Stomach (tissue), 9 donors: ENCODE results near the gene POMT2. TPM values are rescaled to one million over a fixed set of nuclear protein-coding genes. Genes with fewer than 3 reads are reported as not detected.

Source experiments
- DNase-seq, 2 donors: peaks; one replicate each; pipeline versions ENCODE4 v3.0.0 to v3.0.0-alpha.2; 2013 to 2019
- H3K27ac ChIP-seq, 5 donors: fragments of 200-600 bp in 4 of 5; sonication (generic) in 4 of 5; one replicate each; pipeline ENCODE4 v1.5.1; 2013 to 2019; ENCODE audit warnings: mild to moderate bottlenecking in 1 of 5, moderate library complexity in 1 of 5
- H3K27me3 ChIP-seq, 3 donors: fragments of 200-600 bp; sonication (generic); one replicate each; pipeline ENCODE4 v1.5.1; 2017 to 2019; ENCODE audit warnings: mixed run types in 1 of 3
- H3K36me3 ChIP-seq, 4 donors: fragments of 200-600 bp; sonication (generic); 1 replicate in 3 of 4; 2 replicates in 1 of 4; pipeline ENCODE4 v1.5.1; 2016 to 2019
- H3K4me1 ChIP-seq, 4 donors: fragments of 200-600 bp; sonication (generic); one replicate each; pipeline ENCODE4 v1.5.1; 2016 to 2019
- H3K4me3 ChIP-seq, 4 donors: fragments of 200-600 bp; sonication (generic) in 3 of 4; one replicate each; pipeline ENCODE4 v1.5.1; 2016 to 2019; ENCODE audit warnings: mild to moderate bottlenecking in 1 of 4
- H3K9me3 ChIP-seq, 4 donors: fragments of 200-600 bp; sonication (generic); one replicate each; pipeline ENCODE4 v1.5.1; 2016 to 2019
- CTCF ChIP-seq, 7 experiments: fragments of 450-650 bp in 4 of 7; fragments of 200-600 bp in 3 of 7; sonication (generic) in 3 of 7; IDR thresholded peaks; one replicate each; pipeline ENCODE4 v1.5.1; 2016 to 2019; ENCODE audit warnings: antibody characterized with exemption in 7 of 7, control low read depth in 2 of 7, mild to moderate bottlenecking in 1 of 7
- EP300 ChIP-seq: sonication (generic); formaldehyde crosslinking; IDR thresholded peaks from one replicate; pipeline ENCODE4 v1.6.1; 2017; ENCODE audit warnings: antibody characterized with exemption
- POLR2A ChIP-seq, 4 donors: fragments of 450-650 bp; IDR thresholded peaks; one replicate each; pipeline ENCODE4 v1.6.1; 2016; ENCODE audit warnings: antibody characterized with exemption in 4 of 4, control low read depth in 2 of 4, mild to moderate bottlenecking in 1 of 4, moderate library complexity in 1 of 4
- POLR2AphosphoS5 ChIP-seq, 3 donors: sonication (generic); formaldehyde crosslinking; IDR thresholded peaks; one replicate each; pipeline ENCODE4 v1.6.1; 2016; ENCODE audit warnings: antibody characterized with exemption in 3 of 3
- WGBS, 5 donors: extraction: QIAGEN DNeasy Blood & Tissue Kit in 3 of 5; methylation state at CpG; one replicate each; pipeline versions ENCODE4 v1.1.5 to v1.1.7; 2013 to 2018; 5-methylcytosine and 5-hydroxymethylcytosine counted together
- intact Hi-C: fragments of 100-400 bp; cut with DNase I; formaldehyde crosslinking; loops from one replicate; pipeline ENCODE4 v1.15.1; 2023; ENCODE audit warnings: low total_unique reads
- polyA plus RNA-seq, 3 donors: library from polyadenylated mRNA; stranded (reverse); fragments of 200-250 nt; gene quantifications; one replicate each; pipeline ENCODE4 v1.2.3, GENCODE V29; 2013
- total RNA-seq, 5 donors: library from RNA; depleted of rRNA; stranded (reverse); fragments of >200 nt; gene quantifications; one replicate each; pipeline versions ENCODE4 v1.1.0 to v1.2.3, GENCODE V29; 2014 to 2016
- donor health status: healthy with polysubstance abuse.
- donor health status: Bipolar disorder and iron deficiency.
- donor health status: healthy.

Gene POMT2
- total and polyA plus RNA-seq, 8 donors = 7.3 to 33.8 (median 12.2) TPM

- 75 to 88% (median 84%) methylated on average over 4 of the region's 4 CpGs for WGBS, 5 donors
- H3K27ac ChIP-seq = no peak overlapping the region
- peaks cover 0 to 26% (median 16%) of the 10 kb centered on the region in 4 donors for H3K4me1 ChIP-seq
- TF ChIP-seq CTCF (IDR thresholded peaks at IDR 0.05) (no peak), POLR2AphosphoS5 (IDR thresholded peaks at IDR 0.05) (no peak)
- H3K27me3 ChIP-seq = no peaks in the 10 kb centered on the region
- H3K9me3 ChIP-seq = no peaks in the 10 kb centered on the region
- H3K4me3 ChIP-seq = no peak overlapping the region
- DNase-seq = no peak
- intact Hi-C loops = no loop called here
- peaks cover 0 to 32% (median 22%) of the 10 kb centered on the region in 4 donors for H3K36me3 ChIP-seq
Measured at GRCh38 chr14:77305696-77306095, 15.0 kb downstream of the POMT2 start.

- Histone ChIP-seq H3K27me3 (no peaks in the 10 kb centered on the region), H3K9me3 (no peaks in the 10 kb centered on the region), H3K4me1 (peaks cover 0 to 28% (median 19%) of the 10 kb centered on the region in 4 donors), H3K4me3 (no peak overlapping the region), H3K27ac (peak overlapping the region in 2 of 5 donors; percentile 28), H3K36me3 (peaks cover 0 to 43% (median 31%) of the 10 kb centered on the region in 4 donors)
- 42 to 59% (median 52%) methylated on average over 4 of the region's 4 CpGs for WGBS, 5 donors
- TF ChIP-seq EP300 (no peak), POLR2A (IDR thresholded peaks at IDR 0.05) (no peak), POLR2AphosphoS5 (IDR thresholded peaks at IDR 0.05) (peak in 1 of 3 donors; percentile 31), CTCF (IDR thresholded peaks at IDR 0.05) (no peak)
- no peak for DNase-seq
- intact Hi-C loops = no loop called here
Measured at GRCh38 chr14:77303417-77304156, 17.1 kb downstream of the POMT2 start.

- H3K36me3 ChIP-seq = peaks cover 0 to 50% (median 38%) of the 10 kb centered on the region in 4 donors
- WGBS, 5 donors = 81 to 96% (median 92%) methylated on average over 5 of the region's 5 CpGs
- intact Hi-C loops = no loop called here
- no peak for DNase-seq
- H3K27ac ChIP-seq = peak overlapping the region in 1 of 5 donors; percentile 28
- no peak overlapping the region for H3K4me3 ChIP-seq
- TF ChIP-seq CTCF (IDR thresholded peaks at IDR 0.05) = no peak
- no peak for TF ChIP-seq POLR2A (IDR thresholded peaks at IDR 0.05)
- TF ChIP-seq EP300 = no peak
- no peak for TF ChIP-seq POLR2AphosphoS5 (IDR thresholded peaks at IDR 0.05)
- H3K4me1 ChIP-seq = peaks cover 0 to 28% (median 19%) of the 10 kb centered on the region in 4 donors
- H3K9me3 ChIP-seq = no peaks in the 10 kb centered on the region
- no peaks in the 10 kb centered on the region for H3K27me3 ChIP-seq
Measured at GRCh38 chr14:77302926-77303325, 17.8 kb downstream of the POMT2 start.

GRCh38 chr14:77301103-77301502 lies 19.6 kb downstream of the POMT2 start:
- H3K4me1 ChIP-seq = peaks cover 0 to 15% (median 12%) of the 10 kb centered on the region in 4 donors
- DNase-seq = peak; percentile 80 to 92
- TF ChIP-seq POLR2AphosphoS5 (IDR thresholded peaks at IDR 0.05) (peak in 1 of 3 donors; percentile 43), EP300 (no peak), CTCF (IDR thresholded peaks at IDR 0.05) (peak in 5 of 7 experiments; percentile 55 to 73 (median 72))
- no peak overlapping the region for H3K27ac ChIP-seq
- no peak overlapping the region for H3K4me3 ChIP-seq
- intact Hi-C loops = no loop called here
- WGBS, 5 donors = 26 to 40% (median 33%) methylated on average over 9 to 10 of the region's 10 CpGs
- H3K36me3 ChIP-seq = peaks cover 6 to 66% (median 51%) of the 10 kb centered on the region in 4 donors
- H3K9me3 ChIP-seq = no peaks in the 10 kb centered on the region
- H3K27me3 ChIP-seq = no peaks in the 10 kb centered on the region
